CD4-positive, alpha-beta T cell treated with Interleukin-6 at 100 ng/mL for 8 hours (primary cell): Measurements from ENCODE around the gene IMMP2L.
"Not testable (repeated sequence)": the region's sequence is repeated elsewhere in the genome, so short reads cannot be mapped to it uniquely, and the experiment has no call there.

Experiments used
- DNase-seq: peaks from one replicate; pipeline ENCODE4 v3.0.0-alpha.2; 2020; ENCODE audit warnings: mixed read lengths, low spot score

The IMMP2L gene

GRCh38 chr7:111329367-111330234, 232.7 kb downstream of the IMMP2L start:
- DNase-seq, result no peak

- DNase-seq, result no peak
Observed at GRCh38 chr7:111328487-111328886, 233.8 kb downstream of the IMMP2L start.

- DNase-seq, result no peak
Observed at GRCh38 chr7:111324776-111325175, 237.5 kb downstream of the IMMP2L start.

- no peak for DNase-seq
Observed at GRCh38 chr7:111324228-111324627, 238.1 kb downstream of the IMMP2L start.

- not testable (repeated sequence) for DNase-seq
Observed at GRCh38 chr7:111323670-111324069, 238.6 kb downstream of the IMMP2L start.

- no peak for DNase-seq
Observed at GRCh38 chr7:111320133-111320532, 242.2 kb downstream of the IMMP2L start.

- DNase-seq, result no peak
Observed at GRCh38 chr7:111312966-111313365, 249.3 kb downstream of the IMMP2L start.

GRCh38 chr7:111308691-111309090, 253.6 kb downstream of the IMMP2L start:
- DNase-seq, result no peak

- no peak for DNase-seq
Observed at GRCh38 chr7:111301891-111302290, 260.4 kb downstream of the IMMP2L start.

GRCh38 chr7:111294494-111294893, 267.8 kb downstream of the IMMP2L start:
- no peak for DNase-seq

- DNase-seq, result no peak
Observed at GRCh38 chr7:111292026-111292470, 270.2 kb downstream of the IMMP2L start.

- no peak for DNase-seq
Observed at GRCh38 chr7:111290982-111291381, 271.3 kb downstream of the IMMP2L start.

- DNase-seq, result no peak
Observed at GRCh38 chr7:111290419-111290818, 271.9 kb downstream of the IMMP2L start.

GRCh38 chr7:111288441-111288840, 273.9 kb downstream of the IMMP2L start:
- DNase-seq, result not testable (repeated sequence)

GRCh38 chr7:111282626-111283025, 279.7 kb downstream of the IMMP2L start:
- DNase-seq, result no peak

- DNase-seq, result no peak
Observed at GRCh38 chr7:111274857-111275256, 287.4 kb downstream of the IMMP2L start.

- no peak for DNase-seq
Observed at GRCh38 chr7:111272092-111272491, 290.2 kb downstream of the IMMP2L start.

GRCh38 chr7:111270794-111271193, 291.5 kb downstream of the IMMP2L start:
- not testable (repeated sequence) for DNase-seq

- DNase-seq, result no peak
Observed at GRCh38 chr7:111268941-111269340, 293.4 kb downstream of the IMMP2L start.

GRCh38 chr7:111266613-111267012, 295.7 kb downstream of the IMMP2L start:
- no peak for DNase-seq

GRCh38 chr7:111265394-111265793, 296.9 kb downstream of the IMMP2L start:
- no peak for DNase-seq

GRCh38 chr7:111264981-111265380, 297.3 kb downstream of the IMMP2L start:
- no peak for DNase-seq

GRCh38 chr7:111264111-111264868, 298.0 kb downstream of the IMMP2L start:
- DNase-seq, result no peak
